Measurements from ENCODE around the gene RTEL1. TPM values are rescaled to one million over a fixed set of nuclear protein-coding genes. Genes with fewer than 3 reads are reported as not detected.

Gene RTEL1, protein sequence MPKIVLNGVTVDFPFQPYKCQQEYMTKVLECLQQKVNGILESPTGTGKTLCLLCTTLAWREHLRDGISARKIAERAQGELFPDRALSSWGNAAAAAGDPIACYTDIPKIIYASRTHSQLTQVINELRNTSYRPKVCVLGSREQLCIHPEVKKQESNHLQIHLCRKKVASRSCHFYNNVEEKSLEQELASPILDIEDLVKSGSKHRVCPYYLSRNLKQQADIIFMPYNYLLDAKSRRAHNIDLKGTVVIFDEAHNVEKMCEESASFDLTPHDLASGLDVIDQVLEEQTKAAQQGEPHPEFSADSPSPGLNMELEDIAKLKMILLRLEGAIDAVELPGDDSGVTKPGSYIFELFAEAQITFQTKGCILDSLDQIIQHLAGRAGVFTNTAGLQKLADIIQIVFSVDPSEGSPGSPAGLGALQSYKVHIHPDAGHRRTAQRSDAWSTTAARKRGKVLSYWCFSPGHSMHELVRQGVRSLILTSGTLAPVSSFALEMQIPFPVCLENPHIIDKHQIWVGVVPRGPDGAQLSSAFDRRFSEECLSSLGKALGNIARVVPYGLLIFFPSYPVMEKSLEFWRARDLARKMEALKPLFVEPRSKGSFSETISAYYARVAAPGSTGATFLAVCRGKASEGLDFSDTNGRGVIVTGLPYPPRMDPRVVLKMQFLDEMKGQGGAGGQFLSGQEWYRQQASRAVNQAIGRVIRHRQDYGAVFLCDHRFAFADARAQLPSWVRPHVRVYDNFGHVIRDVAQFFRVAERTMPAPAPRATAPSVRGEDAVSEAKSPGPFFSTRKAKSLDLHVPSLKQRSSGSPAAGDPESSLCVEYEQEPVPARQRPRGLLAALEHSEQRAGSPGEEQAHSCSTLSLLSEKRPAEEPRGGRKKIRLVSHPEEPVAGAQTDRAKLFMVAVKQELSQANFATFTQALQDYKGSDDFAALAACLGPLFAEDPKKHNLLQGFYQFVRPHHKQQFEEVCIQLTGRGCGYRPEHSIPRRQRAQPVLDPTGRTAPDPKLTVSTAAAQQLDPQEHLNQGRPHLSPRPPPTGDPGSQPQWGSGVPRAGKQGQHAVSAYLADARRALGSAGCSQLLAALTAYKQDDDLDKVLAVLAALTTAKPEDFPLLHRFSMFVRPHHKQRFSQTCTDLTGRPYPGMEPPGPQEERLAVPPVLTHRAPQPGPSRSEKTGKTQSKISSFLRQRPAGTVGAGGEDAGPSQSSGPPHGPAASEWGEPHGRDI (N-terminal part only)
- 2.7 to 9.2 TPM (median 7.3 TPM) in 5 replicates for total RNA-seq (2022; extraction: Qiagen RNA extraction; ENCODE audit: low read depth)

DNA sequence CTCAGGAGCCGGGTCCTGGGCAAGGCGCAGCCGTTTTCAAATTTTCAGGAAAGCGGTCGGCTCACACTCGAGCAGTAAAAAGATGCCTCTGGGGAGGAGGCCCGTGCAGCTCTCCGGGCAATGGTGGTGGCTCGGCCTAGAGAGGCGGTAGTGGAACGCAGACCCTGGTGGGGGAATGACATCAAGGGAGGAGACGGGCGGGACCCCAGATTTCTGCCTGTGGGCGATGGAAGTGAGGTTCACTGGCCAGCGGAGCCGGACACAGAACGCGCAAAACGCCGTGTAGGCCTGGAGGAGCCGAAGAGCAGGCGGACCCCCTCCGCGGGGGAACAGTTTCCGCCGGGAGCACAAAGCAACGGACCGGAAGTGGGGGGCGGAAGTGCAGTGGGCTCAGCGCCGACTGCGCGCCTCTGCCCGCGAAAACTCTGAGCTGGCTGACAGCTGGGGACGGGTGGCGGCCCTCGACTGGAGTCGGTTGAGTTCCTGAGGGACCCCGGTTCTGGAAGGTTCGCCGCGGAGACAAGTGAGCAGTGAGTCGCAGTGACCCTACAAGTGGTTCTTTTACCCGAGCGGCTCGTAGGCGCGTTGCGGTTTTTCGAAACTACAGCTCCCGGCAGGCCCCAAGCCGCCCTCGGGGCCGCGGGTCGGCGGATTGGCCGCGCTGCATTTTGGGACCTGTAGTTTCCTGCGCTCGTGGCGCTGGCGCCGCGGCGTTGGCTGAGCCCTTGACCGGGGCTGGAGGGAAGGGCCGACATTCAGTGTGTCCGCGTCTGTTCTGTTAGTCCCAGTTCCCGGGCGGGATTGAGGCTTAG is at the start of gene RTEL1:
TSS of gene RTEL1 (plus strand) at position 376 of the 812 bp plus-strand sequence. CDS start 1,091 bp downstream, outside the sequence.

DNA sequence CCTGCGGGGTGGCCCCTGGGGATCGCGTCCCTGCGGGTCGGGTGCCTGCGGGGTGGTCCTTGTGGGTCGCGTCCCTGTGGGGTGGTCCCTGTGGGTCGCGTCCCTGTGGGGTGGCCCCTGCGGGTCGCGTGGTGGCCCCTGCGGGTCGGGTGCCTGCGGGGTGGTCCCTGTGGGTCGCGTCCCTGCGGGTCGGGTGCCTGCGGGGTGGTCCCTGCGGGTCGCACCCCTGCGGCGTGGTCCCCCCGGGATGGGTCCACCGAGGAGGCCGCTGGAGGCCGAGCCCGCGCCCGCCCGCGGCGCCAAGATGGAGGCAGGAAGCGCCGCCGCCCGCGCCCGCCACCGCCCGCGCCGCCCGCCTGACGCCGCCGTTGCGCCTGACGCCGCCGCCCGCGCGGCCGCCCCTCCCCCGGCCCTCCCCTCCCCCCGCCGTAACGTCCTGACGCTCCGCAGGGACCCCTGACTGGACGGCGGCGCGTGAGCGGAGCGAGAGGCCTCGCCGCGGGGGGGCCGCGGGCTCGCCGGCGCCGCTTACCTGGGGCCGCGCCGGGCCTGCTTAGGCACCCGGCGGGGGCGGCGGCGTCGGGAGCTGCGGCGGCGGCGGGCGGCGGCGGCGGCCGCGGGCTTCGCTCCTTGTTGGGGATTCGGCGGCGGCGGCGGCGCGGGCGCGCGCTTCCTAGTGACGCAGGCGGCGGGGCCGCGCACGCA is 31.5 kb upstream of the RTEL1 start, which contains the start of gene GMEB2:
TSS of gene GMEB2 (minus strand) at position 678 of the 705 bp plus-strand sequence. CDS start 7,704 bp downstream, outside the sequence.

DNA sequence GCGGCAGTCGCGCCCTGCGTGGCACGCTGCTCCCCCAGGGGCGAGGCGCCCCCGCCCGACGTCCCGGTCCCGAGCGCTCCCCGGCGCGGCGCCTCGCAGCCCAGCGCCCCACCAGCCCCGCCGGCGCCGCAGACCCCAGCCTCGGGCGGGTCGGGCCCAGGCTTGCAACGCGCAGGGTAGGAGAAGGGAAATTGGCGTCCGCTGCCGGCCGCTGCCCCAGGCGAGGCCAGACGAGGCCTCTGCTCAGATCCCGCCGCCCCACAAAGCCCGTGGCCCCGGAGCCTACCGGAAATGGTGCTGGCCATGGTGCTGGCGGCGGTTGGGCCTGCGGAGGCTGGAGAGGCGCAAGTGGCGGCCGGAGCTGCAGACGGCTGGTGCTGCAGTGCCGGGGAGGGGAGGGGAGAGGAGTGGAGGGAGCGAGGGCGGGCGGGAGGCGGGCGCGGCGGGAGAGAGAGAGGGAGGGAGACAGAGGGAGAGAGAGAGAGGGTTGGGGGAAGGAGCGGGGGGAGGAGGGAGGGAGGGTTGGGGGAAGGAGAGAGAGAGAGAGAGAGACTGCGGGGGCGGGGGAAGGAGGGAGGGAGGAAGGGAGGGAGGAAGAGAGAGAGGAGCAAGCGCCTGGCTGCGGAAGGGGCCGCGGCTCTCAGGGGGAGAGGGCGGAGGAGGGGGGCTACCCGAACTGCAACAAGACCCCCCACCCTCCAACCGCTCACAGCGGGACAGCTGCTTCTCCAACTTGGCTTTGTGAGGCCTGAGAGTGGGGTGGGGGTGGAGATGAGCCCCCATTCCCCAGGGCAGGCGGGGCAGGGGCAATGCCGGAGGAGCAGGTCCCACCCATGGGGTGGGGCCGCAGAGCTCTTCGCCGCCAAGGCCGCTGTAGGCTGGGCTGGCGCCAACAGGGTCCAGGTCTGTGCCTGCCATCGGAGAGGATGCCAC is 4.8 kb upstream of the RTEL1 start, which contains the start of gene STMN3:
TSS of gene STMN3 (minus strand) at position 384 of the 933 bp plus-strand sequence. CDS start at position 305, 79 bp downstream.

DNA sequence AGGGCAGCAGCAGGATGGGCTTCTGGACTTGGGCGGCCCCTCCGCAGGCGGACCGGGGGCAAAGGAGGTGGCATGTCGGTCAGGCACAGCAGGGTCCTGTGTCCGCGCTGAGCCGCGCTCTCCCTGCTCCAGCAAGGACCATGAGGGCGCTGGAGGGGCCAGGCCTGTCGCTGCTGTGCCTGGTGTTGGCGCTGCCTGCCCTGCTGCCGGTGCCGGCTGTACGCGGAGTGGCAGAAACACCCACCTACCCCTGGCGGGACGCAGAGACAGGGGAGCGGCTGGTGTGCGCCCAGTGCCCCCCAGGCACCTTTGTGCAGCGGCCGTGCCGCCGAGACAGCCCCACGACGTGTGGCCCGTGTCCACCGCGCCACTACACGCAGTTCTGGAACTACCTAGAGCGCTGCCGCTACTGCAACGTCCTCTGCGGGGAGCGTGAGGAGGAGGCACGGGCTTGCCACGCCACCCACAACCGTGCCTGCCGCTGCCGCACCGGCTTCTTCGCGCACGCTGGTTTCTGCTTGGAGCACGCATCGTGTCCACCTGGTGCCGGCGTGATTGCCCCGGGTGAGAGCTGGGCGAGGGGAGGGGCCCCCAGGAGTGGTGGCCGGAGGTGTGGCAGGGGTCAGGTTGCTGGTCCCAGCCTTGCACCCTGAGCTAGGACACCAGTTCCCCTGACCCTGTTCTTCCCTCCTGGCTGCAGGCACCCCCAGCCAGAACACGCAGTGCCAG is 38.7 kb downstream of the RTEL1 start, which contains the start of gene TNFRSF6B:
TSS of gene TNFRSF6B (plus strand) at position 25 of the 729 bp plus-strand sequence. CDS start at position 141, 116 bp downstream.

DNA sequence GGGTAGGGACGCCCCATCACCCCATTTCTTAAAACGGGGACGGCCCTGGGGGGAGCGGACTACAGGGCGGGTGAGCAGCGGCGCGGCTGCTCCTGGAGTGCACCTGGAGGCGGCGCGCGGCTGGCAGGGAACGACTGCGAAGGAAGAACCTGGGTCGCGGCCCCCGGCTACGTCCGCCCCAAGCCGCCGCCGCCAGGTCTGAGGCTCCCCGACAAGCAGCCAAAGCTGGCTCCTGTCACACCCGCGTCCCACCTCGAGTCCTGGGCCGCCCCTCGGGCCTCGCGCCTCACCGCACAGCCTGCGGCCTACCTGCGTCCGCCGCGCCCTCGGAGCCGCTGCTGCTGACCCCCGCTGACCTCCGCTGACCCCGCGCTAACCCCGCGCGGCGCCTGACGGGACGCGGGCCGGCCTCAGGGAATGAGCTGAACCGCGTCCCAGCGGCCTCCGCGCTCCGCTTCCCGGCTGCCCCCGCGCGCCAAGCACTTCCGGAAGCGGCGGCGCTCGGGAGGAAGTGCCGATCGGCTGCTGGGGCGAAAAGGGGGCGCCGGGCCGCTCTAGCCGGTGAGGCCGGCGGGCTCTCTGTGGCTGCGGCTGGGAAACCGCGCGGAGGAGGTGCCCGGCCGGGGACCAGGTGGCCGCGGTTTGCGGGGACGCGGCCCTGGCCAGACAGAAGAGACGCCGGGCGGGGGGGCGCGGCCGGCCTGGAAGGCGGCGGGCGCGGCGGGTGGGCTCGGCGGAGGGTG is 49.6 kb downstream of the RTEL1 start, which contains the start of the genes ARFRP1 and ZGPAT:
TSS of gene ARFRP1 (minus strand) at position 419 of the 743 bp plus-strand sequence. CDS start 885 bp downstream, outside the sequence.
TSS of gene ZGPAT (plus strand) at position 482 of the 743 bp plus-strand sequence. CDS start 542 bp downstream, outside the sequence.

DNA sequence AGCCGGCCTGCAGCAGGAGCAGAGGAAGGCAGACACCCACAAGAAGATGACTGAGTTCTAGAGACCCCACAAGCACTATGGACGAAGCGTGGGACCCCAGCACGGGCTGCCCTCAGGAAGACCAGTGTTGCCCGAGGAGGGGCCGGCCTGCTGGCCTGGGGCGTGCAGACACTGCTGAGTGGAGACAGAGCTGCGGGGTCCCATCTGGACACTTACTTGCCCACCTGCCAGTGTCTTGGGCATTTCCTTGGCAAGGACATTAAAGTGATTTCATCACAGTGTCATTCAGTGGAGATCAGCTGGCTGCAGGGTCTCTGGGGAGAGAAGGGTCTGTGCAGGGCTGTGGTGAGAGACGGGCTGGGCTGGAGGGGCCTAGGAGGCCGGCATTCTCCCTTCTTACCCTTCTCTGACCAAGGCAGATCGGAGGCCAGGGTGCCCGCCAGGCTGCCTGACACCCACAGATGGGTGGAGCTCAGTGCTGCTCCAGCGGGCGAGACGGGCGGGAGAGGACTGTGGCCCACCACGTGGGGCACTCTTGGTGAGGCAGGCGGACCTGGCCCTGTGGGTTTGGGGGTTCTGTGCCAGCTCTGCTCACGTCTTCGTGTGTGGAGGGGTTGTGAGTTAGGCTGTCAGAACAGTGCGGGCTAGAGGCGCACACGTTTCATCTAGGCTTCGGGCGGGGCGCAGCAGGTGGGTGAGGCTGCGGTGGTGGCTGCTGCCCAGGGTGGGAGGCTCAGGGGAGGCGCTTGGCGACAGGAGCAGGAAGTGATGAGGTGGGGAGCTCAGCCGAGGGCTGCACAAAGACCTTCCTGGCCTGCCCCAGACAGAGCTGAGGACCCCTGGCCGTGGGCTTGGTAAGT is 78.0 kb downstream of the RTEL1 start, which contains the start of gene LIME1:
TSS of gene LIME1 (plus strand) at position 806 of the 860 bp plus-strand sequence. CDS start 886 bp downstream, outside the sequence.

DNA sequence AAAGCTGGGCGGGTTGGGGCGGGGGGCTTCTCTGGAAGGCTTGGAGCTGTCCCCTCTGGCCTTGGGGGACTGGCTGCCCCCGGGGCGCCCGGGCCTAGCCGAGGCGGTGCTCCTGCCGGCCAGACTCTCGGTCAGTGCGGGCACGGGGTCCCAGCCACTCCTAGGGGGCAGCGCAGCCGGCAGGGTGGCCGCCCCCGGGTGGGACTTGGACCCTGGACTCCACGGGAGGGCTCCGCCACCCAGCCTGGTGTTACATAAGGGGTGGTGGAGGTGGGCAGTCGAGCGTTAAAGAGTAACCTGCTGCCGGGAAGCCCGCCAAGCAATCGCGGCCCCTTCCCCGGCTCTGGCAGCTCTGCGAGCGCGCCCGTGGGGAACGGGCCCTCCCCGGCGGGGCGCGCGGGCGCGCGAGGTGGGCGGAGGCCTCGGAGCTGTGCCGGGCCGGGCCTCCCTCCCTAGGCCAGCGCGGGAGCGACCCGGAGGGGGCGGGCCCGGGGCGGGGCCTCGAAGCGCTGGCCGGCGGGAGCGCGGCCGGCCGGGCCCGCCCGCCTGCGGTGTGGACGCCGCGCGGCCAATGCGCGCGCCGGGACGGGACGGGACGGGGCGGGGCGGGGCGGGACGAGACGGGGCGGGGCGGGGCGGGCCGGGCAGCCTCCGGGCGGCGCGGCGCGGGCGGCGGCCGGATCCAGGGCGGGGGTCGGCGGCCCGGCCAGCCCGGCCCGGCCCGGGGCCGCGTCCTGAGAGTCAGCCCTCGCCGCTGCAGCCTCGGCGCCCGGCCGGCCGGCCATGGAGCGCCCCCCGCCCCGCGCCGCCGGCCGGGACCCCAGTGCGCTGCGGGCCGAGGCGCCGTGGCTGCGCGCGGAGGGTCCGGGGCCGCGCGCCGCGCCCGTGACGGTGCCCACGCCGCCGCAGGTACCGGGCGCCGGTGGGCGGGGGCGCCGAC is 81.3 kb downstream of the RTEL1 start, which contains the start of gene SLC2A4RG:
TSS of gene SLC2A4RG (plus strand) at position 647 of the 940 bp plus-strand sequence. CDS start at position 784, 137 bp downstream.

Other genes with a start within 250 kb of the RTEL1 start
- 0.39 to 0.87 TPM (median 0.57 TPM) in 5 replicates for gene KCNQ2, start 185.7 kb upstream of the RTEL1 start, total RNA-seq (2022; extraction: Qiagen RNA extraction; ENCODE audit: low read depth)
- 112 to 179 TPM (median 154 TPM) in 5 replicates for gene EEF1A2, start 159.2 kb upstream of the RTEL1 start, total RNA-seq (2022; extraction: Qiagen RNA extraction; ENCODE audit: low read depth)
- 267 to 353 TPM (median 326 TPM) in 5 replicates for gene PPDPF, start 137.5 kb upstream of the RTEL1 start, total RNA-seq (2022; extraction: Qiagen RNA extraction; ENCODE audit: low read depth)
- gene PTK6, start 120.9 kb upstream of the RTEL1 start, total RNA-seq (2022; extraction: Qiagen RNA extraction; ENCODE audit: low read depth) = 2.4 to 4.1 TPM (median 3.6 TPM) in 5 replicates
- 0.18 to 0.22 TPM in 2 of 5 replicates, not detected in the others for gene SRMS, start 110.6 kb upstream of the RTEL1 start, total RNA-seq (2022; extraction: Qiagen RNA extraction; ENCODE audit: low read depth)
- 0.09 to 0.42 TPM (median 0.22 TPM) in 4 of 5 replicates, not detected in the other for gene FNDC11, start 104.2 kb upstream of the RTEL1 start, total RNA-seq (2022; extraction: Qiagen RNA extraction; ENCODE audit: low read depth)
- gene HELZ2, start 84.1 kb upstream of the RTEL1 start, total RNA-seq (2022; extraction: Qiagen RNA extraction; ENCODE audit: low read depth) = 9.6 to 20.8 TPM (median 14.8 TPM) in 5 replicates
- 6.7 to 11.3 TPM (median 10.8 TPM) in 5 replicates for gene GMEB2, start 31.2 kb upstream of the RTEL1 start, total RNA-seq (2022; extraction: Qiagen RNA extraction; ENCODE audit: low read depth)
- 5.8 to 10.6 TPM (median 10.1 TPM) in 5 replicates for gene STMN3, start 4.9 kb upstream of the RTEL1 start, total RNA-seq (2022; extraction: Qiagen RNA extraction; ENCODE audit: low read depth)
- gene TNFRSF6B, start 38.3 kb downstream of the RTEL1 start, total RNA-seq (2022; extraction: Qiagen RNA extraction; ENCODE audit: low read depth) = 0.33 to 1.4 TPM (median 0.86 TPM) in 5 replicates
- 21.8 to 43.0 TPM (median 37.6 TPM) in 5 replicates for gene ARFRP1, start 49.7 kb downstream of the RTEL1 start, total RNA-seq (2022; extraction: Qiagen RNA extraction; ENCODE audit: low read depth)
- gene ZGPAT, start 49.7 kb downstream of the RTEL1 start, total RNA-seq (2022; extraction: Qiagen RNA extraction; ENCODE audit: low read depth) = 17.8 to 32.7 TPM (median 28.5 TPM) in 5 replicates
- 2.5 to 13.1 TPM (median 10.7 TPM) in 5 replicates for gene LIME1, start 78.4 kb downstream of the RTEL1 start, total RNA-seq (2022; extraction: Qiagen RNA extraction; ENCODE audit: low read depth)
- 51.4 to 112 TPM (median 99.3 TPM) in 5 replicates for gene SLC2A4RG, start 81.5 kb downstream of the RTEL1 start, total RNA-seq (2022; extraction: Qiagen RNA extraction; ENCODE audit: low read depth)
- gene ZBTB46, start 173.0 kb downstream of the RTEL1 start, total RNA-seq (2022; extraction: Qiagen RNA extraction; ENCODE audit: low read depth) = 0.42 to 1.1 TPM (median 0.88 TPM) in 5 replicates
- not detected in 5 replicates for gene ABHD16B, start 203.2 kb downstream of the RTEL1 start, total RNA-seq (2022; extraction: Qiagen RNA extraction; ENCODE audit: low read depth)
- 119 to 139 TPM (median 129 TPM) in 5 replicates for gene TPD52L2, start 207.0 kb downstream of the RTEL1 start, total RNA-seq (2022; extraction: Qiagen RNA extraction; ENCODE audit: low read depth)
- 18.7 to 32.7 TPM (median 30.2 TPM) in 5 replicates for gene DNAJC5, start 236.8 kb downstream of the RTEL1 start, total RNA-seq (2022; extraction: Qiagen RNA extraction; ENCODE audit: low read depth)